Neural crest cell (in vitro differentiated cells): ENCODE data around the gene BMP7. TPM values are rescaled to one million over a fixed set of nuclear protein-coding genes. Genes with fewer than 3 reads are reported as not detected.

Experiments used
- DNase-seq: peaks from one replicate; pipeline ENCODE4 v3.0.0; 2021; ENCODE audit warnings: low read depth, mixed read lengths, low spot score
- H3K27ac Mint-ChIP-seq: one replicate; pipeline ENCODE4 v1.8.0; 2021; ENCODE audit warnings: mild to moderate bottlenecking, mixed read lengths; ENCODE audit not compliant: unreplicated experiment
- H3K27me3 Mint-ChIP-seq: 2 replicates; pipeline ENCODE4 v1.8.0; 2021; ENCODE audit warnings: low read depth, mild to moderate bottlenecking, mixed read lengths
- H3K36me3 Mint-ChIP-seq: 2 replicates; pipeline ENCODE4 v1.8.0; 2021; ENCODE audit warnings: low read depth, mild to moderate bottlenecking, mixed read lengths
- H3K4me1 Mint-ChIP-seq: 2 replicates; pipeline ENCODE4 v1.8.0; 2021; ENCODE audit warnings: mixed read lengths
- H3K4me3 Mint-ChIP-seq: one replicate; pipeline ENCODE4 v1.8.0; 2021; ENCODE audit warnings: mild to moderate bottlenecking, mixed read lengths
- H3K9me3 Mint-ChIP-seq: 2 replicates; pipeline ENCODE4 v1.8.0; 2021; ENCODE audit warnings: mixed read lengths
- total RNA-seq: library from RNA; stranded (reverse); gene quantifications from 2 replicates; pipeline ENCODE4 v1.2.1, GENCODE V29; 2021
- TF ChIP-seq, protein P1 (sequence below): fragments of 200-600 bp; sonication (generic); conservative IDR thresholded peaks from 2 replicates; pipeline ENCODE4 v1.5.0; 2021; ENCODE audit warnings: antibody characterized with exemption, mild to moderate bottlenecking

BMP7 gene
- total RNA-seq, 1 donor from 2014 or later, result 13.8 TPM

DNA sequence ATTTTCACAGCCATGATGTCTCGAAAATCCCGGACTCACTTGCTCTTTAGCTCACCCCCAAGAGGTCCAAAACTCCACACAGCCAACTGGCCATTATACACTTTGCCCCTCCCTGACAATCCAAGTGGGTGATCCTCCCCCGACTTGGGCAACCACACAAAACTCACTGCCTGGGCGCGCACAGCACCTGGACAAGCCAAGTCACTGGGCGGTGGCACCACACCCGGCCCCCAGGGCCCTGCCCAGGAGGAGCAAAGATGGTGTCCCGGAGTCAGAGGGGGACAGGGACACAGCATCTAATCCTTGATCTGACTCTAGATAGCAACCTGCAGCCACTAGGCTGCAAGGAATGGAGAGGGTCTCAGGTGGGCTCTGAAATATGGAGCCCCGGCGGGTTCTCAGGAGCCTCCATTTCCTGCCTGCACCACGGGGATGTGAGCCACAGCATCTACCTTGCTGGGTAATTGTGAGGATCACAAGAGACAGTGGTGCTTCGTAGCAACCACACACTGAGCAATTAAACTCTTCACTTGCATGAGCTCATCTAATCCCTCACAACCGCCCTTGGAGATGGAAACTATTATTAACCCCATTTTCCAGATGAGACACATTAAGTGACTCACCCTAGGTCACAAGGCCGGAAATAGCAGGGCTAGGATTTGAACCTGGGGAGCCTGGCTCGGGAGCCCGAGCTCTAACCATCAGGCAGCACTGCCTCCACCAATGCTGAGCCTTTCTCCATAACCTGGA lies 66.6 kb downstream of the BMP7 start:
- TF ChIP-seq, protein P1, sequence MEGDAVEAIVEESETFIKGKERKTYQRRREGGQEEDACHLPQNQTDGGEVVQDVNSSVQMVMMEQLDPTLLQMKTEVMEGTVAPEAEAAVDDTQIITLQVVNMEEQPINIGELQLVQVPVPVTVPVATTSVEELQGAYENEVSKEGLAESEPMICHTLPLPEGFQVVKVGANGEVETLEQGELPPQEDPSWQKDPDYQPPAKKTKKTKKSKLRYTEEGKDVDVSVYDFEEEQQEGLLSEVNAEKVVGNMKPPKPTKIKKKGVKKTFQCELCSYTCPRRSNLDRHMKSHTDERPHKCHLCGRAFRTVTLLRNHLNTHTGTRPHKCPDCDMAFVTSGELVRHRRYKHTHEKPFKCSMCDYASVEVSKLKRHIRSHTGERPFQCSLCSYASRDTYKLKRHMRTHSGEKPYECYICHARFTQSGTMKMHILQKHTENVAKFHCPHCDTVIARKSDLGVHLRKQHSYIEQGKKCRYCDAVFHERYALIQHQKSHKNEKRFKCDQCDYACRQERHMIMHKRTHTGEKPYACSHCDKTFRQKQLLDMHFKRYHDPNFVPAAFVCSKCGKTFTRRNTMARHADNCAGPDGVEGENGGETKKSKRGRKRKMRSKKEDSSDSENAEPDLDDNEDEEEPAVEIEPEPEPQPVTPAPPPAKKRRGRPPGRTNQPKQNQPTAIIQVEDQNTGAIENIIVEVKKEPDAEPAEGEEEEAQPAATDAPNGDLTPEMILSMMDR, result no peak
- Mint-ChIP-seq H3K27ac (no peak overlapping the region), H3K4me3 (no peak overlapping the region), H3K27me3 (no peaks in the 10 kb centered on the region), H3K36me3 (no peaks in the 10 kb centered on the region), H3K9me3 (no peaks in the 10 kb centered on the region), H3K4me1 (peaks cover 17% of the 10 kb centered on the region)
- no peak for DNase-seq

DNA sequence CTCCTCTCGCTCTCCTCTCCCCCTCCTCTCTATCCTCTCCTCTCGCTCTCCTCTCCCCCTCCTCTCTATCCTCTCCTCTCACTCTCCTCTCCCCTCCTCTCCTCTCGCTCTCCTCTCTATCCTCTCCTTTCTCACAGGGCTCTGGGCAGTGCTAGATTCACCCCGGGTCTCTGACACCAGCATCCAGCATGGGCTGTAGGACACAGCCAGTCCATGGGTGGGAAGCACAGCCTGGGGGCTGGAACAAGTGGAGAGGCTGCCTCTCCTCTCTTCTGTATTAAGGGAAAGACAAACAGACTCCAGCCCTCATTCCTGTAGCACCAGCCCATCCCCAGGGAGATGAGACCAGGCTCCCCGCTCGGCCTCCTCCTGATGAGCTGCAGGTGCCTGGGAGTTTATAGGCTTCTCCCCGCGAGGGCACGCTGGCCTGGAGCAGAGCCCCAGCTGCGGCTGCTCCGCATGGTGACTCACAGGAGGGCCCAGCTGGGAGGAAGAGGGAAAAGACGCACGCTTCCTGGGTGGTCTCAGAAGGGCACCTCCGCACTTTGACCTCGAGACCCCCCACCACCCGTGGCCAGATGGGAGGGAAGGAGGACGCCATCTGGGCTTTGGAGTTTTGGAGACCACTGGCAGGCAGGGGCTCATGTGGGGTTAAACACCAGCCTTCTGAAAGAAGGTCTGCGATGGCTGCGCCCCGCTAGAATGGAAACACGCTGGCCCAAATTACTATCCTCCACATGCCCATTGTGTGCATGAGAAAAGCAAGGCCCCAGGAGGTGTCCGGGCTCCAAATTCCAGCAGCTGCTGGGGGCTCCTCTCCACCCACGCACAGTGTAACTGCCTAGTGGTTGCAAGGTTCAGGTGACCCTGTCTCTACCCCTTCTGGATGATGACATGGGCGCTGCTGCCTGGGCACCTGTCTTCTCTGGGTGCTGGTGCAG lies 68.0 kb downstream of the BMP7 start:
- H3K4me3 Mint-ChIP-seq, result no peak overlapping the region

DNA sequence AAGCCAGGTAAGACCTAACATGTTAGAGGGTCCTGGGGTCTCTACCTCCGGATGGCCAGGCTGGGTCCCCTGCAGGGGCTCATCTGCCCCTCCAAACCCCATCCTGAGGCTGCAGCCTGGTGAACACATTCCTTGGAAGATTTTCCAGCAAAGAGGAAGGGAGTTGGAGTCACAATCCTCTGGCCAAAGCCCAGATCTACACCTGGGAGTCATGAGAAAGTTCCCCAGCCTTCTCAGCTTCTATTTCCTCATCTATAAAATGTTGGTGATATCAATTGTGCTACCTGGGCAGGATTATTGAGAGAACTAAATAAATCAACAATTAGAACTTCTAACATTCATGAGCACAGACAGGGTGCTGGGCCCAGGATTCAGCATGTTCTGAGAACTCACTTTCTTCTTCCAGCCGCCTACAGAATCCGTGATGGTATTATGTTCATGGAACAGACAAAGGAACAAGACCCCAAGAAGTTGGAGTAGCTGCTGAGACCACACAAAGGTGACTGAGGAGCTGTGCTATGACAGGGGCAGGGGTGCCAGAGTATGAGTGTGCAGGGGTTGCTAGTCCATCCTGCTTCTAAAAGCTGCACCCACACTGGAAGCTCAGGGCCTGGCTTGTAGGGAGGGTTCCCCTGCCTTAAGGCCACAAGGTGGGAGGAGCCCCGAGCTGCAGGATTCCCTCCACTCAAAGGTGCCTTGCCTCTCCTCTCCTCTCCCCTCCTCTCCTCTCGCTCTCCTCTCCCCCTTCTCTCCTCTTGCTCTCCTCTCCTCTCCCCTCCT lies 68.9 kb downstream of the BMP7 start:
- no peak for DNase-seq
- peaks cover 17% of the 10 kb centered on the region for H3K4me1 Mint-ChIP-seq
- no peaks in the 10 kb centered on the region for H3K9me3 Mint-ChIP-seq
- H3K4me3 Mint-ChIP-seq, result no peak overlapping the region
- no peak overlapping the region for H3K27ac Mint-ChIP-seq
- H3K27me3 Mint-ChIP-seq, result no peaks in the 10 kb centered on the region
- TF ChIP-seq, protein P1, result no peak
- H3K36me3 Mint-ChIP-seq, result no peaks in the 10 kb centered on the region

More for the DNA sequence above, 68.0 kb downstream of the BMP7 start:
- TF ChIP-seq, protein P1, result no peak
- no peak for DNase-seq
- Mint-ChIP-seq H3K27me3 (no peaks in the 10 kb centered on the region), H3K36me3 (no peaks in the 10 kb centered on the region), H3K9me3 (no peaks in the 10 kb centered on the region), H3K27ac (no peak overlapping the region), H3K4me1 (peaks cover 17% of the 10 kb centered on the region)

DNA sequence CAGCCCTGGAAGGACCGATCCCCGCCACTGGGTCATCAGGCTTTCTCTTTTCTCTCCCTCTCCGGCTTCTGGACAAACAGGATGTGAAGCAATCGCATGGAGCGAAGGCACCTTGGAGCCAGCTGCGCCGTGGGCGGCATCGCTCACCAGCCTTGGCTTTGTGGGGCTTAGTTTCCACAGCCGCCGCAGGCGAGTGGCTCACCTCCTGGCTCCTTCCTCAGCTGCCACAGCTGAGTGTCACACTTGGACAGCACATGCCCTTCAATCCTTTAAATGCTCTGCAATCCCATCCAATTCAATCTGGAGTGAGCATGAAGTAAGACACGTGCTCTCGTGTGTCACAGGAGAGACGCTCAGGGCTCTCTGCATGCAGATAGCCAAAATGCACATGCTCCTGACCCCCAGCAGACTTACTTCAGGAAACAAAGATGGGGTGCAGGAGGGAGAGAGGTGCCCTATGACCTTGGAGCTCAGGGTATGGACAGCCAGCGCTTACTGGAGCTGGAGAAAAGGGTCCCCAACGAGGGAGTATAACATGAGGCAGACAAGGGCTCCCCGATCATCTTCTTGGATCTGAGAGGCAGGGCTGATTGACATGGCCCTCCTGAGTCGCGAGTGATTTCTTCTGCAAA lies 70.9 kb downstream of the BMP7 start:
- no peak for DNase-seq
- H3K27ac Mint-ChIP-seq, result no peak overlapping the region
- TF ChIP-seq, protein P1, result no peak

DNA sequence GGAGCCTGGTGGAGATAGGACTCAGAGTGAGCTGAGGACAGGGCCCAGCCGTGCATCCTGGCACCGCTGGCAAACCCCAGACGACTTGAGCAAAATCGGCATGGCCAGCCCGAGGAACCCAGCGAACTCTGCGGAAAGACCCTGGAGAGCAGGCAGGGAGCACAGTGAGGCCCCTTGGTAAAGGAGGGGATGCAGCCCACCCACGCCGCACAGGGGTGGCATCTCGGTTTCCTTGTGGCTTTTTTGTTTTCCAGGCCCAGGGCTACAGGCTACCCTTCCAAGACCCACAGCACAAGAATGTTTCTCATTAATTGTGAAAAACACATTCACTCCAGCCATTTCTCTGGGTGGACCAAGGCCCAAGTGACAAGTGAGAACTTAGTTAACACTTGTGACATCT lies 71.4 kb downstream of the BMP7 start:
- H3K36me3 Mint-ChIP-seq, result no peaks in the 10 kb centered on the region
- H3K4me3 Mint-ChIP-seq, result no peak overlapping the region
- peaks cover 17% of the 10 kb centered on the region for H3K4me1 Mint-ChIP-seq
- H3K27ac Mint-ChIP-seq, result peak overlapping the region; percentile 62
- no peak for DNase-seq
- no peaks in the 10 kb centered on the region for H3K27me3 Mint-ChIP-seq
- H3K9me3 Mint-ChIP-seq, result no peaks in the 10 kb centered on the region
- TF ChIP-seq, protein P1, result no peak

More for the DNA sequence above, 70.9 kb downstream of the BMP7 start:
- Mint-ChIP-seq H3K4me3 (no peak overlapping the region), H3K36me3 (no peaks in the 10 kb centered on the region), H3K27me3 (no peaks in the 10 kb centered on the region), H3K9me3 (no peaks in the 10 kb centered on the region), H3K4me1 (peaks cover 17% of the 10 kb centered on the region)
